HG03159 (cell line): Measurements from ENCODE around the gene TUSC2.

Experiments used
- ATAC-seq: cut with Tn5 transposase; IDR thresholded peaks from one replicate; pipeline ENCODE4 v1.9.1; 2021; ENCODE audit warnings: mild to moderate bottlenecking, moderate library complexity; ENCODE audit not compliant: unreplicated experiment

Gene TUSC2

DNA sequence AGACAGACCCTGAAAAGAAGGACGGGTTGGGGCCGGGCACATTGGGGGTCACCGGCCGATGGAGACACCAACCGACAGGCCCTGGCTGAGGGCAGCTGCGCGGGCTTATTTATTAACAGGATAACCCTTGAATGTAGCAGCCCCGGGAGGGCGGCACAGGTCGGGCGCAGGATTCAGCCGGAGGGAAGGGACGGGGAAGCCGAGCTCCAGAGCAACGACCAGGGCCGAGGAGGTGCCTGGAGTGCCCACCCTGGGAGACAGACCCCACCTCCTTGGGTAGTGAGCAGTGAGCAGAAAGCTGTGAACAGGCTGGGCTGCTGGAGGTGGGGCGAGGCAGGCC lies 51.3 kb downstream of the TUSC2 start:
- no peak for ATAC-seq

DNA sequence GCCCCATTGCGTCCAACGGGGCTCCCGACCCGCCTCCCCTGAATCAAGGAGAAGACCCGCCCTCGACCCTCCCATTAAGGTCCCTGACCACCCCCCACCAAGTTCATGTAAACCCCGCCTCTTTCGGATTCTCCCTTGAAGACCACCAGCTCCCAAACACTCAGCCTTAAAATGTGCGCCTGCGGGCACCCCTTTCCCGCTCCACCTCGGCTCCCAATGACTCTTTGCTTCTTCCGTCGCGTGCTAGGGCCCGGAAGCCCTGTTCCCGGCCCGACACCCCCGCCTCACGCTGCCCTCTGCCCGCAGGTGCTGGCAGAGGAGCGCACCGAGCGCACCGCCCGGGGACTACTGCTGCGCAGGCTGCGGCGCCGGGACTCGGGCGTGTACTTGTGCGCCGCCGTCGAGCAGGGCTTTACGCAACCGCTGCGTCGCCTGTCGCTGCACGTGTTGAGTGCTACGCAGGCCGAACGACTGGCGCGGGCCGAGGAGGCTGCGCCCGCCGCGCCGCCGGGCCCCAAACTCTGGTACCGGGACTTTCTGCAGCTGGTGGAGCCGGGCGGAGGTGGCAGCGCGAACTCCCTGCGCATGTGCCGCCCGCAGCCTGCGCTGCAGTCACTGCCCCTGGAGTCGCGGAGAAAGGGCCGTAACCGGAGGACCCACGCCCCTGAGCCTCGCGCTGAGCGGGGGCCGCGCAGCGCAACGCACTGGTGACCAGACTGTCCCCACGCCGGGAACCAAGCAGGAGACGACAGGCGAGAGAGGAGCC lies 51.8 kb downstream of the TUSC2 start:
- ATAC-seq = no peak

GRCh38 chr3:50275141-50275995 lies 52.7 kb downstream of the TUSC2 start:
- no peak for ATAC-seq
